ENCODE results near the gene OR1I1.
"Not testable (repeated sequence)": the region's sequence is repeated elsewhere in the genome, so short reads cannot be mapped to it uniquely, and the experiment has no call there.

OR1I1 gene

DNA sequence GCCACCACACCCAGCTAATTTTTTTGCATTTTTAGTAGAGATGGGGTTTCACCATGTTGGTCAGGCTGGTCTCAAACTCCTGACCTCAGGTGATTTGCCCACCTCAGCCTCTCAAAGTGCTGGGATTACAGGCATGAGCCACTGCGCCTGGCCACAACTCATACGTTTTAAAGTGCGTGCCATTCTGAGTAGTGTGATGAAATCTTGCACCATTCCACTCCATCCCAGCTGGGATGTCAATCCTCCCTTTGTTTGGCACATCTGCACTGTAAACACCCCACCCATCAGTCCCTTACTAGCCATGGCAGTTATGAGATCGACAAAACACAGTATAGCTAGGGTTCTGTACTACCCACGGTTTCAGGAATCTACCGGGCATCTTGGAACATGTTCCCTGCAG is 16.0 kb downstream of the OR1I1 start:
- not testable (repeated sequence) for DNase-seq

DNA sequence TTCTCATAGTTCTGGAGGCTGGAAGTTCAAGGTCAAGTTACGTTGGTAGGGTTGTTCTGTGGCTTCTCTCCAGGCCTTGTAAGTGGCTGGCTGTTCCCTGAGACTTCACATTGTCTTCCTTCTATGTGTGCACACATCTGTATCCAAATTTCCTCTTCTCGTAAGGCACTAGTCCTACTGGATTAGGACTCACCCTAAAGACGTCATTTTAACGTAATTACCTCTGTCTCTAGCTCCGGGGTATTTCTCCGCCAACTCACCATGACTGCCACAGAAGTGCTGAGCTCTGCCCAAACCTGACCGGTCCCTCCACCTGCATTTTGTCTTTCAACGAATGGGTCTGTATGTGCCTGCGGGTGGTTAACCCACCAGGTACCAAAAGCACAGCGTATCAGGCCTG is 16.4 kb downstream of the OR1I1 start:
- DNase-seq = no peak

DNA sequence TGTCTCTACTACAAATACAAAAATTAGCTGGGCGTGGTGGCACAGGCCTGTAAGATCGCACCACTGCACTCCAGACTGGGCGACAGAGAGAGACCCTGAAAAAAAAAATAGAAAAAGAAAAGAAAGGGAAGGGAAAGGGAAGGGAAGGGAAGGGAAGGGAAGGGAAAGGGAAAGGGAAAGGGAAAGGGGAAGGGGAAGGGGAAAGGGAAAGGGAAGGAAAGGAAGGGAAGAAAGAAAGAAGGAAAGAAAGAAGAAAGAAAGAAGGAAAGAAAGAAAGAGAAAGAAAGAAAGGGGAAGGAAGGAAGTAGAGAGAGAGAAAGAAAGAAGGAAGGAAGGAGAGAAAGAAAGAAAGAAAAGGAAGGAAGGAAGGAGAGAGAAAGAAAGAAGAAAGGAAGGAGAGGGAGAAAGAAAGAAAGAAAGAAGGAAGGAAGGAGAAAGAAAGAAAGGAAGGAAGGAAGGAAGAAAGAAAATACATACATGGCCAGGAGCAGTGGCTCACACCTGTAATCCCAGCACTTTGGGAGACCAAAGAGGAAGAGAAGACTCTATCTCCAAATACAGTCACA is 17.1 kb downstream of the OR1I1 start:
- no peak for DNase-seq

DNA sequence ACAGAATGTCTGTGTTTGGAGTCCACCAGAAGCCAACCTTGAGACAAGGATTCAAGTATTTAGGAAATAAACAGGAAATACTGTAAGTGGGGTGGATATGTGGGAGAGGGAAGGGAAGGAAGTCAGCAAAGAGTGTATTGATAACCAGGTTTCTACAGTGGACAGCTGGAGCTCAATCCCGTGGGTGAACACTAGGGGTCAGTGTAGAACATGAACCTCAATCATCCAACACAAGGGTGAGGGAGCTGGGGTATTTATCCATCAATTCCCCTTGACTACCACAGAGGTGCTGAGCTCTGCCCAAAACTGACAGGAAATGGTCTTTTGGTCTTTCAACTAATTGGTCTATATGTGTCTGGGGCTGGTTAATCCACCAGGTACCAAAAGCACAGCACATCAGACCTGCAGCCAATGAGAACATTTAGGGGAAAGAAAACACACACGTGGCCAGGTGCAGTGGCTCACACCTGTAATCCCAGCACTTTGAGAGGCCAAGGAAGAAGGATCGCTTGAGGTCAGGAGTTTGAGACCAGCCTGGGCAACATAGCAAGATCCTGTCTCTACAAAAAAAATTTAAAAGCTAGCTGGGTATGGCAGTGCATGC is 19.6 kb downstream of the OR1I1 start:
- DNase-seq = peak in 1 of 56 donors; percentile 5

DNA sequence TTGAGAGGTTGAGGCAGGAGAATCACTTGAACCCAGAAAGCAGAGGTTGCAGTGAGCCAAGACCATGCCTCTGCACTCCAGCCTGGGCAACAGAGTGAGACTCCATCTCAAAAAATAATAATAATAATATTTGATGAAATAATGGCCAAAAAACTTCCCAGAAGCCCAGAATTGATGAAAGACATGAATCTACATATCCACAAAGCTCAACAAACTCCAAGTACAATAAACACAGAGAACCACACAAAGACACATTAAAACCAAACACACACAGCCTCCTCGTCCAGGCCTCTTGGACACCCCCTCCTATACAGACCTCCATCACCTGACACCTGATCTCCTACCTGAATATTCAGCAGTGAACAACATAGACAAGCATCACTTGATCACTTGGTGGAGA is 22.0 kb downstream of the OR1I1 start:
- DNase-seq = no peak

DNA sequence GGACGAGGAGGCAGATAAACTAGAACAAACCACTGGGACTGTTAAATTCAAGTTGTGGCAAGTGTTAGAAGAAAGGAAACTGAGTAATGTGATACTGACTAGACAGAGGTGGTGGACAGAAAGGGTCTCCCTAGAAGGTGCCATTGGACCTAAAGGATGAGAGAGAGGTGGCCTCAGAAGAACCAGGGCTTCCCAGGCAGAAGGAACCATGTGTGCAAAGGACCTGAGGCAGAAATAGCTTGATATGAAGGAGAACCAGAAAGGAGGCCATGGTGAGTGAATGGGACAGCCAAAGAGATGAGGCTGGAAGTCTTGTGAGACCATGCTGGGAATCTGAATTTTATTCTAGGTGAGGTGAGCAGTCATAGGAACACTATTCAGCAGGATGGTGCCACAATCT is 22.4 kb downstream of the OR1I1 start:
- DNase-seq = no peak

DNA sequence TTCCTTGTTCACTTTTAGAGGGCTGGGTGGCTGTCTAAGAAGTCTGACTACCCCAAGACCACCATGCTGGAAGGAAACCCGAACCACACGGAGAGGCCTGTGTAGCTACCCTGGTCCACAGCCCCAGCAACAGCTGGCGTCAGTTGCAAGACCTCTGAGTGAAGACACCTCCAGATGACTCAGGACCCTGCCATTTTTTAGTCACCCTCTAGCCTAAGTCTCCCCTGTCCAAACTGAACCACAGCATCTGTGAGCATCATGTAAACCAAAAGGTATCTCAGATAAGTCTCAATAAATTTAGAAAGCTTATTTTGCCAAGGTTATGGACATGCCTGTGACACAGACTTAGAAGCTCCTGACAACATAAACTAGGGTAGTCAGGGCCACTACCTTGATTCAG is 23.0 kb downstream of the OR1I1 start:
- DNase-seq = no peak

DNA sequence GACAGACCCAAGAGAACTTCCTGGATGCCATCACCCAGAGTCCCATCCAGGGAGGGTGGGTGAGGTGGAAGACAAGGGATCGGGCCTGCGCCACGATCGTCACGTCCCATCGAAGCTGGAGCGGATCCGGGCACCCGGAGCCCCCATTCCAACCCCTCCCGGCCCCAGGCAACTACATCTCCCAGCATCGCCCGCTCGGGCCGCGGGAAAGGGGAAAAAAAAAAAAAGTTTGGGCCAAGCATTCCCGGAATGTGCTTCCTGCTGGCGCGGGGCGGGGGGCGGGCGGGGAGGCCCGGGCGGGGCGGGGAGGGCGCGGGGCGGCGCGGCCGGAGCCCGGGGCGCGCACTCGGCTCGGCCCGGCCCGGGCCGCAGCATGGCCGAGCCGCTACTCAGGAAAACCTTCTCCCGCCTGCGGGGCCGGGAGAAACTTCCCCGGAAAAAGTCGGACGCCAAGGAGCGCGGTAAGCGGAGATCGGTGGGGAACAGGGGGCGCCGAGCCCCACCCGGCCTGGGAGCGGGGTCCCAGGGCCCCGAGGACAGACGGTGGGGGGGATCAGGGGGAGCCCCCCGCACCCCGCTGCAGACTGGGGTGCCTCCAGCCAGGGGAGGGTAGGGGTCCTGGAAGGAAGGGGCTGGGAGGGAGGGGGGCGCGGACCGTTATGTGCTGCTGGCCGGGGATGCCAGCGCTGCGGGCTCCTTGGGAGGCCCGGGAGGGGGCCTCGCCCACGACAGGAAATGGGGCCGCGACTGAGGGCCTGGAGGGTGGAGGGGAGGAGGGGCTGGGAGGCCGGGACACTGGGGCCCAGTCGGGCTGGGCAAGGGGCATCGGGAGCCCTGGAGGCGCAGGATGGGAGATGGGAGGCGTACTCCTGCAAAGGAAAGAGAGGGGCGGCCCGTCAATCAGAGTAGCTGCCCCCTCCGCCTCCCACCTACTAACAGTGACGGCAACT is 25.3 kb downstream of the OR1I1 start, which contains the start of gene SYDE1:
SYDE1 (plus strand) TSS at position 341 of the 950 bp plus-strand sequence; CDS start at position 374, 33 bp downstream.
- peak in 2 of 56 donors; percentile 7 to 13 for DNase-seq

DNA sequence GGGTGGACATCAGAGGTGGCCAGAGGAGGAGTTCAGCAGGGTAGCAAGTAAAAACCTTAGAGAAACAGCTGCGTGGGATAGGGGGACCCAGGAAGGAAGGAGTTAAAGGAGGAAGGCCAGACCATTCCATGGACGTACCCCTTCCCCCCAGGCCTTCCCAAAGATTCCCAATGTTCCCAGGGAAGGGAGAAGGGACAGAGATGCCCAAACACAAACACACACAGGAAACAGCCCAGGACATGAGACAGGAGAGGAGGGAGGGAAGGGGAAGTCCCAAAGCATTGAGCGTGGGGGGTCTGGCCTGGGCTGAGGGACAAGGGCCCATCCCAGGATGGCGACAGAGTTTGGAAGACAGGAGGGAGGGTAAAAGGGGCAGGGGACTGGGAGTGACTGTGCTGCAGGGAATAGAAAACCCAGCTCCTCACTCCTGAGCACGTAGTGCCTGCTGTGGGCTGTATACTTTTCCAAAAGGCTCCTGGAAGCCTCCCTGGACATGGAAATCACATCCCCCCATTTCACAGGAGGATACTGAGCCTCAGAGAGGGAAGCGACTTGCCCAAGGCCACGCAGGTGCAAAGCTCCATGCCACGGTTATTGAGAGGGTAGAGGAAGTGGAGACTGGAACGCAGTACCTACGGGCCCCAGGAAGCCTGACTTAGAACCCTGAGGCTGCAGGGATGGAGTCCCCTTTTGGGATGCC is 26.3 kb downstream of the OR1I1 start:
- DNase-seq = no peak

DNA sequence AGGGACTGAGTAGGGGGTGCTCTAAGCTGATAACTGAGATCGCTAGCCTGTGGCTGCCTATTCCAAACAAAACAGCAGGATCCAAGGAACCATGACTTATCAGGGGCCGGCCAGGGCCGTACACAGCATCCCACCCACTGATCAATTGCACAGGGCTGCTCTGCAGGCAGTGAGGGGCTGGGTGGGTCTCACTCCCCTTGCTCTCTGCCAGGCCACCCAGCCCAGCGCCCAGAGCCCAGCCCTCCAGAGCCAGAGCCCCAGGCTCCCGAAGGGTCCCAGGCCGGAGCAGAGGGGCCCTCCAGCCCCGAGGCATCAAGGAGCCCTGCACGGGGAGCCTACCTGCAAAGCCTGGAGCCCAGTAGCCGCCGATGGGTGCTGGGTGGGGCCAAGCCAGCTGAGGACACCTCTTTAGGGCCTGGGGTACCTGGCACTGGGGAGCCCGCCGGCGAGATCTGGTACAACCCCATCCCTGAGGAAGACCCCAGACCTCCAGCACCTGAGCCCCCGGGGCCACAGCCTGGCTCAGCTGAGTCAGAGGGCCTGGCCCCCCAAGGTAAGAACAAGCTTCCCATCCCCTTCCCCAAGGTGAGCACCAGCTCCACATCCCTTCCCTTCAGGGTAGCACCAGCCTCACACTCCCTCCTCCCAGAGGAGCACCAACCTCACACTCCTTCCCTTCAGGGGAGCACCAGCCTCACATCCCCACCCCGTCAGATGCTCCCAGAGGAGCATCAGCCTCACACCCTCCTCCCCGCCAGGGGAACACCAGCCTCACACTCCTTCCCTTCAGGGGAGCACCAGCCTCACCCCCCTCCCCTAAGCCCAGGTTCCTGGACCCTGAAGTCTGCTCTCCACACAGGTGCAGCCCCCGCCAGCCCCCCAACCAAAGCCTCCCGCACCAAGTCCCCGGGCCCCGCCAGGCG is 27.1 kb downstream of the OR1I1 start:
- DNase-seq = no peak

DNA sequence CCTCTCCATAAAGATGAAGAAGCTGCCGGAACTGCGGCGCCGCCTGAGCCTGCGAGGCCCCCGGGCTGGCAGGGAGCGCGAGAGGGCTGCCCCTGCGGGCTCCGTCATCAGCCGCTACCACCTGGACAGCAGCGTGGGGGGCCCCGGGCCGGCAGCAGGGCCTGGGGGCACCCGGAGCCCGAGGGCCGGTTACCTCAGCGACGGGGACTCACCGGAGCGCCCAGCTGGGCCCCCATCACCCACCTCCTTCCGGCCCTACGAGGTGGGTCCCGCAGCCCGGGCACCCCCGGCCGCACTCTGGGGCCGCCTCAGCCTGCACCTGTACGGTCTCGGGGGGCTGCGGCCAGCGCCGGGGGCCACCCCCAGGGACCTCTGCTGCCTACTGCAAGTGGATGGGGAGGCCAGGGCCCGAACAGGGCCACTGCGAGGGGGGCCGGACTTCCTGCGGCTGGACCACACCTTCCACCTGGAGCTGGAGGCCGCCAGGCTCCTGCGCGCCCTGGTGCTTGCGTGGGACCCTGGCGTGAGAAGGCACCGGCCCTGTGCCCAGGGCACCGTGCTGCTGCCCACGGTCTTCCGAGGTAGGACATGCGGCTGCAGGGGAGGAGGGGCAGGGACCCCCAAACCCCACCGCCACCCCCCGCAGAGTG is 27.9 kb downstream of the OR1I1 start:
- DNase-seq = no peak

DNA sequence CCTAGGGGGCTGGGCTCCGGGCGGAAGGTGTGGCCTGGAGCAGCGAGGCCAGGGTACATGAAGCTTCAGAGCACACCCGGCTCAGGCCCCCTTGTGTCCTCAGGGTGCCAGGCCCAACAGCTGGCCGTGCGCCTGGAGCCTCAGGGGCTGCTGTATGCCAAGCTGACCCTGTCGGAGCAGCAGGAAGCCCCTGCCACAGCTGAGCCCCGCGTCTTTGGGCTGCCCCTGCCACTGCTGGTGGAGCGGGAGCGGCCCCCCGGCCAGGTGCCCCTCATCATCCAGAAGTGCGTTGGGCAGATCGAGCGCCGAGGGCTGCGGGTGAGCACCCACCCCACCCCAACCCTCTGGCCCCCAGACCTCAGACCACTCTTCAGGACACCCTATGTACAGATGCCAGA is 28.4 kb downstream of the OR1I1 start:
- DNase-seq = no peak

DNA sequence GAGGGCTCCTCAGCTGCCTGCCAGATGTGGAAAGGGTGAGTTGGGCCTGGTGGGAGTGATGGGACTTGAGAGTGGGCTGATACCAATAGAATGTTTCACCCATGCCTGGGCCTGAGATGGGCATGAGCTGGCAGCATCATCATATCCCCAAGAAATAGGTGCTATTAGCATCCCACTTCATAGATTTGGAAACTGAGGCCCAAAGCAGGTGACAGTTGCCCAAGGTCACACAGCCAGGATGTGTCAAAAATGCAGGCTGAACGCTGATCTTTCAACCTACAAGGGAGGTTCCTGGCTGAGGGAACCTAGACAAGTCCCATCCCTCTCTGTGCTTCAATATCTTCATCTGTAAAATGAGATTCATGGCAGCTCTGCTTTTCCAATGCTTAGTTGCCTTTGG is 29.7 kb downstream of the OR1I1 start:
- no peak for DNase-seq

DNA sequence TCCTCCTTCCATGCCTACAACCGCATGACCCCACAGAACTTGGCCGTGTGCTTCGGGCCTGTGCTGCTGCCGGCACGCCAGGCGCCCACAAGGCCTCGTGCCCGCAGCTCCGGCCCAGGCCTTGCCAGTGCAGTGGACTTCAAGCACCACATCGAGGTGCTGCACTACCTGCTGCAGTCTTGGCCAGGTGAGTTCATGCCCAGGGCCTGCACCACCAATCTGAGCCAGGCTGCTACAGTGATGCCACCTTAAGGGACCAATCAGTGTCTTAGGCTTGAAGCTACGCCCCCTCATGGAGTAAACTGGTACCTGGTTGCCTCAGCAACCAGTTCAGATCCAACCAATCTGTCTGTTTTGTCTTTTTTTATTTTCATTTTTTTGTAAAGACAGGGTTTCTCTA is 30.4 kb downstream of the OR1I1 start:
- no peak for DNase-seq

DNA sequence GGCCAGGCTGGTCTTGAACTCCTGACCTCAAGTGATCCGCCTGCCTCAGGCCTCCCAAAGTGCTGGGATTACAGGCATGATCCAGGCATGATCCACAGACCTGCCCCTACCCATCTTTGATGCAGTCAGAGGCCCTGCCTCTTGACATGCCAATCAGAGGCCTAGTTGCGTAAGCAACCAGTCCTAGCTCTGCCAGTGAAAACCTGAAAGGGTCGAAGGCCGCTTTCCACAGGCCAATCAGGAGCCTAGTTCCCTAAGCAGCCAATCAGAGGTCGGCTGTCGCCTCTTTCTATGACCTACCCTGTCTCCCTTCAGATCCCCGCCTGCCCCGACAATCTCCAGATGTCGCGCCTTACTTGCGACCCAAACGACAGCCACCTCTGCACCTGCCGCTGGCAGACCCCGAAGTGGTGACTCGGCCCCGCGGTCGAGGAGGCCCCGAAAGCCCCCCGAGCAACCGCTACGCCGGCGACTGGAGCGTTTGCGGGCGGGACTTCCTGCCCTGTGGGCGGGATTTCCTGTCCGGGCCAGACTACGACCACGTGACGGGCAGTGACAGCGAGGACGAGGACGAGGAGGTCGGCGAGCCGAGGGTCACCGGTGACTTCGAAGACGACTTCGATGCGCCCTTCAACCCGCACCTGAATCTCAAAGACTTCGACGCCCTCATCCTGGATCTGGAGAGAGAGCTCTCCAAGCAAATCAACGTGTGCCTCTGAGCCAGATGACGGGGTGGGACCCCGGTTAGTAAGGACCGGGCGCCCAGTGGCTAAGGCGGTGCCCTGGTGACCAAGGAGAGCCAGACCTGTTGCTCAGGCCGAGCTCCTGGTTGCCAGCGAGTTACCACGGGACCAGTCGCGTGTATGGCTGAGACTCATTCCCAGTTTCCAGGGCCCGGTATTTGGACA is 31.5 kb downstream of the OR1I1 start:
- DNase-seq = no peak

DNA sequence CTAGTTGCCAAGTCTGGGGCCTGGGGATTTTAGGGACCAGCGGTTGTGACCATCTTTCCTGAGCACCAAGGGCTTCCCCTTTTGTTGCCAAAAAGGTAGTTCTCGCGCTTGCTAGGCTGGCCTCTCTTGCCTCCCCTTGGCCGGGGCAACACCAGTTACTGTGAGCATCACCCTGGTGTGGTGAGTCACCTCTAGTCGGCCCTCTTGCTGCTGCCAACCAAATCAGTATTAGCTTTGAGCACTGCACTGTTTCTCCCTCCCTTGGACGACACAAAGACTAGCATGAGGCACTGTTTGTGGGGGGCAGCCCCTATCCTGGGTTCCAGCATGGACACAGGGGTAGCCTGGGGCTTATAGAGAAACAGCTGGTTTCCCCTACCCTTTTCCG is 32.1 kb downstream of the OR1I1 start:
- no peak for DNase-seq

DNA sequence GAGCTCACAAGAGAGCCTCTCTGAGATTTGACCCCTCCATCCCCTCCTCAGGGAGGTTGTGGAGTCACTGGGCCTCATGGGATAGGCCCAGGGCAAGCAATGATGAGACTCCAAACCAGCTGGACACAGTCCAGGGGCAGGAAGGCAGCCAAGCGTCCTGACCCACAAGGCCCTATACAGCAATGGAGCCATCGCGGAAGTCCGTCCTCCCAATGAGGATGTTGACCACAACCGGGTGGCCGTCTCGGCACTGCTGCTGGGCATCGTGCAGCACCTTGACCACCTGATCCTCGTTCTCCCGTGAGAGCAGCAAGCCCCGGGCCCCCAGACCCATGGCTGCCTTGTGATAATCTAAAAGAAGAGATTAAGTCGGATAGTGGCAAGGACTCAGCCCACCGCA is 33.1 kb downstream of the OR1I1 start:
- DNase-seq = peak in 19 of 56 donors; percentile 5 to 50 (median 14)

DNA sequence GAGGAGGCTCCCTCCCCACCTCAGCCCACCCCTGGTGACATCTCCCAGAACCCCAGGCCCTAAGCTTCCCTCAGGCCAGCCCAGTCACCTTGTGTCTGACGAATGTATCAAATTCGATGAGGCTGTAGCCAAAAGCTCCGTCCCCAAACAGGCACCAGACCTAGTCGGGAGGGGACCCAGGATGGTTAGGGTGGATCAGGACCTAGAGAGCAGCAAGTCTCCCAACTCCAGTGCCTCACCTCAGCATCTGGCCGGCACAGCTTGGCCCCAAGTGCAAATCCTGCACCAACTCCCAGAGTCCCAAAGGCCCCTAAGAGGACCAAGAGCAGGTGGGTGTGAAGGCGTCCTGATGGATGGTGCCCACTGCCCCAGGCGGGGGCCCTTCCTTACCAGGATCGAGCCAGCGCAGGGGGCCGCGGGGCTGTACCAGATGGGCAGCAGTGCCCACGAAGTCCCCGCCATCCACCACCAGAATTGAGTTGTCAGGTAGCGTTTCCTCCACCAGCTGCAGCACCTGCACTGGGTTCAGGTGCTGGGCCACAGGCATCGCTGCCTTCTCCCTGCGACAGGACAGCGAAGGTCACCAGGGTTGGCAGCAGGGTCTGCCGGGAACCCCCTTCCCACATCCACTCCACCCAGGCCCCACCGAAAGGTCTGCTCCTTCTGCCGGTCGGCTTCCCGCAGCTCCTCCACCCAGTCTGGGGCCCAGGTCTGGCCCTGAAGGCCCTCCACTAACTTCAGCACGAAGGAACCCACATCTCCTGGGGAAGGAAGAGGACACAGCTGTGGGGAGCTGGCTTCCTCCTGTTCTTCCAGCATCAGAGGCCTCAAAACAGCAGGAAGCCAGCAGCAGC is 34.0 kb downstream of the OR1I1 start:
- no peak for DNase-seq
